ENCODE data around the gene MERTK. TPM values are rescaled to one million over a fixed set of nuclear protein-coding genes. Genes with fewer than 3 reads are reported as not detected.
A peak's percentile ranks its signal among the peaks of the same experiment; 100 is the strongest.

The MERTK gene
- total and polyA plus RNA-seq, 2 of the 13 experiments (the other 11 are each of a cell fraction or from before 2014, with no cell fraction given), result 37.3 to 44.7 TPM

- no peak for TF ChIP-seq ARID2 (CRISPR knock-in tag; IDR thresholded peaks at IDR 0.05; ENCODE audit: borderline replicate concordance)
- no peak for TF ChIP-seq HBP1 (CRISPR knock-in tag; IDR thresholded peaks at IDR 0.05; ENCODE audit: low read depth)
- no peak for TF ChIP-seq ZNF317 (CRISPR knock-in tag; IDR thresholded peaks at IDR 0.05)
- TF ChIP-seq CENPX (CRISPR knock-in tag; IDR thresholded peaks at IDR 0.05), result no peak
- TF ChIP-seq HCFC1 (IDR thresholded peaks at IDR 0.05; ENCODE audit: low read depth, low read length), result no peak
- TF ChIP-seq TBX3 (IDR thresholded peaks at IDR 0.05; ENCODE audit: borderline replicate concordance), result peak; percentile 94
- no peak for TF ChIP-seq ZNF446 (CRISPR knock-in tag; IDR thresholded peaks at IDR 0.05)
- peak; percentile 48; the same call in 1 of the 2 replicates for TF ChIP-seq RARA (CRISPR knock-in tag; IDR thresholded peaks at IDR 0.05)
- no peak for TF ChIP-seq ZNF543 (CRISPR knock-in tag; IDR thresholded peaks at IDR 0.05)
- TF ChIP-seq ETV6 (CRISPR knock-in tag; conservative IDR thresholded peaks at IDR 0.05), result no peak
- TF ChIP-seq GLI4 (CRISPR knock-in tag; IDR thresholded peaks at IDR 0.05; ENCODE audit: borderline replicate concordance), result no peak
- TF ChIP-seq GMEB1 (CRISPR knock-in tag; IDR thresholded peaks at IDR 0.05; ENCODE audit: borderline replicate concordance), result no peak
- TF ChIP-seq ZNF841 (CRISPR knock-in tag; IDR thresholded peaks at IDR 0.05; ENCODE audit: borderline replicate concordance), result no peak
- TF ChIP-seq ZNF576 (CRISPR knock-in tag; IDR thresholded peaks at IDR 0.05), result no peak
- TF ChIP-seq RCOR2 (CRISPR knock-in tag; IDR thresholded peaks at IDR 0.05), result no peak
- TF ChIP-seq ZNF512 (CRISPR knock-in tag; IDR thresholded peaks at IDR 0.05), result no peak
- no peak for TF ChIP-seq CREB3 (CRISPR knock-in tag; IDR thresholded peaks at IDR 0.05)
- TF ChIP-seq ZHX2 (IDR thresholded peaks at IDR 0.05; ENCODE audit: low read depth), result no peak
- TF ChIP-seq ZHX2 (CRISPR knock-in tag; IDR thresholded peaks at IDR 0.05; ENCODE audit: borderline replicate concordance), result no peak
Measured at GRCh38 chr2:111975053-111975552, 76.7 kb downstream of the MERTK start (continued).
